Measurements from ENCODE around the gene ASPN. TPM values are rescaled to one million over a fixed set of nuclear protein-coding genes. Genes with fewer than 3 reads are reported as not detected.

Gene ASPN
- polyA plus RNA-seq (ENCODE audit: insufficient read length in 4 of 4), result 10 to 100 TPM in 3 of 4 donors, 1 to 10 TPM in 1; 8.5 to 21.1 (median 14.9) TPM

- peak; percentile 34 to 60 (median 49) for DNase-seq (ENCODE audit: low read depth in 4 of 4, low spot score in 2 of 4)
Measured at GRCh38 chr9:92482329-92482728, at the start of gene ASPN. Gene ASPN, minus strand, starts transcription at chr9:92482506.

- no peak for DNase-seq (ENCODE audit: low read depth in 4 of 4, low spot score in 2 of 4)
Measured at GRCh38 chr9:92530893-92531292, 48.6 kb upstream of the ASPN start.

GRCh38 chr9:92529124-92529523 lies 46.8 kb upstream of the ASPN start:
- DNase-seq (ENCODE audit: low read depth in 4 of 4, low spot score in 2 of 4), result no peak

GRCh38 chr9:92528522-92528849 lies 46.2 kb upstream of the ASPN start:
- no peak for DNase-seq (ENCODE audit: low read depth in 4 of 4, low spot score in 2 of 4)

GRCh38 chr9:92527832-92528521 lies 45.7 kb upstream of the ASPN start:
- peak in 2 of 4 donors; percentile 31 to 39 for DNase-seq (ENCODE audit: low read depth in 4 of 4, low spot score in 2 of 4)

GRCh38 chr9:92527291-92527828 lies 45.1 kb upstream of the ASPN start:
- DNase-seq (ENCODE audit: low read depth in 4 of 4, low spot score in 2 of 4), result no peak

GRCh38 chr9:92525306-92525705 lies 43.0 kb upstream of the ASPN start:
- no peak for DNase-seq (ENCODE audit: low read depth in 4 of 4, low spot score in 2 of 4)

GRCh38 chr9:92524881-92525280 lies 42.6 kb upstream of the ASPN start:
- DNase-seq (ENCODE audit: low read depth in 4 of 4, low spot score in 2 of 4), result no peak

GRCh38 chr9:92522983-92523970 lies 41.0 kb upstream of the ASPN start:
- no peak for DNase-seq (ENCODE audit: low read depth in 4 of 4, low spot score in 2 of 4)

- no peak for DNase-seq (ENCODE audit: low read depth in 4 of 4, low spot score in 2 of 4)
Measured at GRCh38 chr9:92520837-92521236, 38.5 kb upstream of the ASPN start.

- no peak for DNase-seq (ENCODE audit: low read depth in 4 of 4, low spot score in 2 of 4)
Measured at GRCh38 chr9:92518199-92518598, 35.9 kb upstream of the ASPN start.

- no peak for DNase-seq (ENCODE audit: low read depth in 4 of 4, low spot score in 2 of 4)
Measured at GRCh38 chr9:92517046-92517445, 34.7 kb upstream of the ASPN start.

GRCh38 chr9:92516521-92516920 lies 34.2 kb upstream of the ASPN start:
- no peak for DNase-seq (ENCODE audit: low read depth in 4 of 4, low spot score in 2 of 4)

- DNase-seq (ENCODE audit: low read depth in 4 of 4, low spot score in 2 of 4), result no peak
Measured at GRCh38 chr9:92514635-92515034, 32.3 kb upstream of the ASPN start.

GRCh38 chr9:92513349-92513748 lies 31.0 kb upstream of the ASPN start:
- DNase-seq (ENCODE audit: low read depth in 4 of 4, low spot score in 2 of 4), result no peak

- no peak for DNase-seq (ENCODE audit: low read depth in 4 of 4, low spot score in 2 of 4)
Measured at GRCh38 chr9:92512622-92513021, 30.3 kb upstream of the ASPN start.

- no peak for DNase-seq (ENCODE audit: low read depth in 4 of 4, low spot score in 2 of 4)
Measured at GRCh38 chr9:92510747-92511146, 28.4 kb upstream of the ASPN start.

GRCh38 chr9:92509050-92509449 lies 26.7 kb upstream of the ASPN start:
- DNase-seq (ENCODE audit: low read depth in 4 of 4, low spot score in 2 of 4), result no peak

- no peak for DNase-seq (ENCODE audit: low read depth in 4 of 4, low spot score in 2 of 4)
Measured at GRCh38 chr9:92508018-92508820, 25.9 kb upstream of the ASPN start.

- no peak for DNase-seq (ENCODE audit: low read depth in 4 of 4, low spot score in 2 of 4)
Measured at GRCh38 chr9:92507496-92507895, 25.2 kb upstream of the ASPN start.

- no peak for DNase-seq (ENCODE audit: low read depth in 4 of 4, low spot score in 2 of 4)
Measured at GRCh38 chr9:92507005-92507404, 24.7 kb upstream of the ASPN start.
